ENCODE data around the gene GABRA1.

The GABRA1 gene

DNA sequence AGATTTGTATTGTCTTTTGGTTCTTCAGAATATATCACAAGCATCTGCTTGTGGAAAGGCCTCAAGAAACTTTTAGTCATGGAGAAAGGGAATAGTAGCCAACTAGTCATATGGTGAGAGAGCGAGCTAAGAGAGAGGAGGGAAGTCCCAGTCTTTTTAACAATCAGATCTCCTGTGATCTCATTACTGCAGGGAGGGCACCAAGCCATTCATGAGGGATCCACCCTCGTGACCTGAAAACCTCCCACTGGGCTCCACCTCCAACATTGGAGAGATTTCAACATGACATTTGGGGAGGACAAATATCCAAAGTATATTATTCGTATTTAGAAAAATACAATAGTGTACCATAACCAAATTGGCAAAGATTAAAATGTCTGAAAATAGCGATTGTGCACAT, 99.0 kb downstream of the GABRA1 start:
- TF ChIP-seq, protein P1, sequence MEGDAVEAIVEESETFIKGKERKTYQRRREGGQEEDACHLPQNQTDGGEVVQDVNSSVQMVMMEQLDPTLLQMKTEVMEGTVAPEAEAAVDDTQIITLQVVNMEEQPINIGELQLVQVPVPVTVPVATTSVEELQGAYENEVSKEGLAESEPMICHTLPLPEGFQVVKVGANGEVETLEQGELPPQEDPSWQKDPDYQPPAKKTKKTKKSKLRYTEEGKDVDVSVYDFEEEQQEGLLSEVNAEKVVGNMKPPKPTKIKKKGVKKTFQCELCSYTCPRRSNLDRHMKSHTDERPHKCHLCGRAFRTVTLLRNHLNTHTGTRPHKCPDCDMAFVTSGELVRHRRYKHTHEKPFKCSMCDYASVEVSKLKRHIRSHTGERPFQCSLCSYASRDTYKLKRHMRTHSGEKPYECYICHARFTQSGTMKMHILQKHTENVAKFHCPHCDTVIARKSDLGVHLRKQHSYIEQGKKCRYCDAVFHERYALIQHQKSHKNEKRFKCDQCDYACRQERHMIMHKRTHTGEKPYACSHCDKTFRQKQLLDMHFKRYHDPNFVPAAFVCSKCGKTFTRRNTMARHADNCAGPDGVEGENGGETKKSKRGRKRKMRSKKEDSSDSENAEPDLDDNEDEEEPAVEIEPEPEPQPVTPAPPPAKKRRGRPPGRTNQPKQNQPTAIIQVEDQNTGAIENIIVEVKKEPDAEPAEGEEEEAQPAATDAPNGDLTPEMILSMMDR (IDR thresholded peaks at IDR 0.05; ENCODE audit: extremely low read depth, missing control alignments), result no peak
- no peak for DNase-seq (ENCODE audit: low spot score)

Measured in GM20000 (cell line).